HepG2 (cell line): ENCODE data around the gene ING5. TPM values are rescaled to one million over a fixed set of nuclear protein-coding genes. Genes with fewer than 3 reads are reported as not detected.

Source experiments
- GATAD1 ChIP-seq: IDR thresholded peaks from 2 replicates; pipeline ENCODE4 v1.6.1; 2016; ENCODE audit warnings: missing genetic modification reagents, missing compliant biosample characterization
- HNRNPH1 ChIP-seq: fragments of 200-400 bp; formaldehyde crosslinking; optimal IDR thresholded peaks from 2 replicates; pipeline ENCODE3; 2017; ENCODE audit warnings: mild to moderate bottlenecking, low read depth, low read length
- HOXA3 ChIP-seq: sonication (generic); formaldehyde crosslinking; IDR thresholded peaks from 2 replicates; pipeline ENCODE4 v1.5.0; 2020; ENCODE audit warnings: missing genetic modification reagents
- MED8 ChIP-seq: sonication (generic); formaldehyde crosslinking; IDR thresholded peaks from 2 replicates; pipeline ENCODE4 v1.8.1; 2023; ENCODE audit warnings: mild to moderate bottlenecking, missing genetic modification reagents; ENCODE audit not compliant: insufficient replicate concordance
- MTF2 ChIP-seq: sonication (generic); formaldehyde crosslinking; IDR thresholded peaks from 2 replicates; pipeline ENCODE4 v1.5.0; 2020; ENCODE audit warnings: missing genetic modification reagents, borderline replicate concordance
- PAWR ChIP-seq: sonication (generic); formaldehyde crosslinking; IDR thresholded peaks from 2 replicates; pipeline ENCODE4 v1.4.0; 2020; ENCODE audit warnings: missing genetic modification reagents, mild to moderate bottlenecking, borderline replicate concordance
- SALL1 ChIP-seq: sonication (generic); formaldehyde crosslinking; IDR thresholded peaks from 2 replicates; pipeline ENCODE4 v1.8.0; 2022; ENCODE audit warnings: mild to moderate bottlenecking, missing genetic modification reagents
- SMC3 ChIP-seq: IDR thresholded peaks from 2 replicates; pipeline ENCODE4 v1.6.1; 2011; ENCODE audit warnings: low read length, improper control_type of control experiment
- TBP ChIP-seq: sonication (generic); formaldehyde crosslinking; IDR thresholded peaks from 2 replicates; pipeline ENCODE4 v1.5.0; 2020; ENCODE audit warnings: missing genetic modification reagents
- ZNF24 ChIP-seq: fragments of 450-650 bp; IDR thresholded peaks from 2 replicates; pipeline ENCODE4 v1.6.1; 2017; ENCODE audit warnings: antibody characterized with exemption, mild to moderate bottlenecking
- ZNF558 ChIP-seq: sonication (generic); formaldehyde crosslinking; IDR thresholded peaks from 2 replicates; pipeline ENCODE4 v1.9.0; 2022; ENCODE audit warnings: mild to moderate bottlenecking, missing genetic modification reagents, borderline replicate concordance
- ZNF879 ChIP-seq: sonication (generic); formaldehyde crosslinking; IDR thresholded peaks from 2 replicates; pipeline ENCODE4 v1.8.1; 2023; ENCODE audit warnings: missing genetic modification reagents
- ZZZ3 ChIP-seq: sonication (generic); formaldehyde crosslinking; IDR thresholded peaks from 2 replicates; pipeline ENCODE4 v1.4.0; 2020; ENCODE audit warnings: missing genetic modification reagents, mild to moderate bottlenecking, borderline replicate concordance
- polyA plus RNA-seq, 8 experiments: library from polyadenylated mRNA; depleted of rRNA in 3 of 8; stranded (reverse) in 7 of 8; unstranded in 1 of 8; fragments of >200 nt; fragmentation: Illumina TruSeq in 4 of 8; extraction: Trizol in 4 of 8; gene quantifications; 2 replicates each; pipeline versions ENCODE4 v1.2.1 to v1.2.3, GENCODE V29; 2011 to 2016; ENCODE audit warnings: low read depth in 4 of 8, missing spikeins in 1 of 8, mixed read lengths in 1 of 8; ENCODE audit not compliant: insufficient read depth in 1 of 8
- total RNA-seq, 5 experiments: library from RNA; depleted of rRNA; stranded (reverse); fragments of >200 nt; fragmentation: Illumina TruSeq; extraction: Trizol; gene quantifications; 2 replicates each; pipeline ENCODE4 v1.2.3, GENCODE V29; 2016; ENCODE audit warnings: low read depth in 1 of 5
- TF ChIP-seq, protein P1 (sequence below): sonication (generic); formaldehyde crosslinking; conservative IDR thresholded peaks from 2 replicates; pipeline ENCODE4 v1.4.0; 2020; ENCODE audit warnings: missing genetic modification reagents
- TF ChIP-seq, protein P2 (sequence below): IDR thresholded peaks from 2 replicates; pipeline ENCODE4 v1.6.1; 2016; ENCODE audit warnings: mild to moderate bottlenecking, missing biosample characterization, missing genetic modification reagents
- TF ChIP-seq, protein P3 (sequence below): sonication (generic); formaldehyde crosslinking; IDR thresholded peaks from 2 replicates; pipeline ENCODE4 v1.5.0; 2020; ENCODE audit warnings: mild to moderate bottlenecking, missing genetic modification reagents
- TF ChIP-seq, protein P4 (sequence below): sonication (generic); formaldehyde crosslinking; IDR thresholded peaks from 2 replicates; pipeline ENCODE4 v1.4.0; 2020; ENCODE audit warnings: missing genetic modification reagents
- TF ChIP-seq, protein P5 (sequence below): sonication (generic); formaldehyde crosslinking; IDR thresholded peaks from 2 replicates; pipeline ENCODE4 v1.8.0; 2022; ENCODE audit warnings: low read depth, missing genetic modification reagents
- TF ChIP-seq, protein P6 (sequence below): IDR thresholded peaks from 2 replicates; pipeline ENCODE4 v1.6.1; 2016; ENCODE audit warnings: low read depth

ING5 gene
- total and polyA plus RNA-seq, 2 of the 13 experiments (the other 11 are each of a cell fraction or from before 2014, with no cell fraction given): 61.9 to 71.9 TPM

DNA sequence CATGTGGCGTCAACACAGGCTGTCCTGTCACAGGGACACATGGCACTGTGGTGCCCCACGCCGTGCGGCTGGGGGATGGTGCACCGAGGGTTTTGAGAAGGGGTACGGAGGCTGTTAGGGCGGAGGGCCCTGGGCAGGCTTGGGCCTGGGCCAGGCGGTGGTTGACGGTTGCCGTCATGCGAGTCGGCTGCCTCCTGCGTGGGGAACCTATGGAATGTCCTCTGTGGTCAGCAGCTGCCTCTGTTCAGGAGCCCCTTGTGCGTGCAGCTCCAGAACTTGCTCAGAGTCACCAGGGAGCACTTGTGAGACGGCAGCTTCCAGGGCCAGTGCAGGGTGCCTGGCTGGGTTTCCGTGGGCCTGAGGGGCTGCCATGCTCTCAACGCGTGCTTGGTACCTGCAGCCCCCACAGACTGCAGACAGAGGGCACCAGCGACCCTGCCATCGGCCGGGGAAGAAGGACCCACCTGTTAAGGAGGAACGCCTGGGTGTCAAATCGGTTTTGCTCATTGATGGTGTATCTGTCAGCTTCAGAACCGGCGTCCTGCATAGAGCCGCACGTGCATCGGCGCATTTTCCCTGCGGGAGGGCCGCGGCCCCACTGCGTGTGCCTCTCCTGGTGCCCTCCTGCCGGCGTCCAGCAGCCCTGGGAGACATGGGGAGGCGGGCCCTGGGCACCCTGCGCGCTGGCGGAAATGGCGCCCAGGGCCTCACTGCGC, 22.6 kb downstream of the ING5 start (continued):
- peak; percentile 52 for TF ChIP-seq SMC3
- TF ChIP-seq ZNF879 (CRISPR knock-in tag): no peak
- TF ChIP-seq, protein P1, sequence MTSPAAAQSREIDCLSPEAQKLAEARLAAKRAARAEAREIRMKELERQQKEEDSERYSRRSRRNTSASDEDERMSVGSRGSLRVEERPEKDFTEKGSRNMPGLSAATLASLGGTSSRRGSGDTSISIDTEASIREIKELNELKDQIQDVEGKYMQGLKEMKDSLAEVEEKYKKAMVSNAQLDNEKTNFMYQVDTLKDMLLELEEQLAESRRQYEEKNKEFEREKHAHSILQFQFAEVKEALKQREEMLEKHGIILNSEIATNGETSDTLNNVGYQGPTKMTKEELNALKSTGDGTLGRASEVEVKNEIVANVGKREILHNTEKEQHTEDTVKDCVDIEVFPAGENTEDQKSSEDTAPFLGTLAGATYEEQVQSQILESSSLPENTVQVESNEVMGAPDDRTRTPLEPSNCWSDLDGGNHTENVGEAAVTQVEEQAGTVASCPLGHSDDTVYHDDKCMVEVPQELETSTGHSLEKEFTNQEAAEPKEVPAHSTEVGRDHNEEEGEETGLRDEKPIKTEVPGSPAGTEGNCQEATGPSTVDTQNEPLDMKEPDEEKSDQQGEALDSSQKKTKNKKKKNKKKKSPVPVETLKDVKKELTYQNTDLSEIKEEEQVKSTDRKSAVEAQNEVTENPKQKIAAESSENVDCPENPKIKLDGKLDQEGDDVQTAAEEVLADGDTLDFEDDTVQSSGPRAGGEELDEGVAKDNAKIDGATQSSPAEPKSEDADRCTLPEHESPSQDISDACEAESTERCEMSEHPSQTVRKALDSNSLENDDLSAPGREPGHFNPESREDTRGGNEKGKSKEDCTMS (CRISPR knock-in tag): no peak
- no peak for TF ChIP-seq MTF2 (CRISPR knock-in tag)
- TF ChIP-seq MED8 (CRISPR knock-in tag): no peak
- TF ChIP-seq, protein P2, sequence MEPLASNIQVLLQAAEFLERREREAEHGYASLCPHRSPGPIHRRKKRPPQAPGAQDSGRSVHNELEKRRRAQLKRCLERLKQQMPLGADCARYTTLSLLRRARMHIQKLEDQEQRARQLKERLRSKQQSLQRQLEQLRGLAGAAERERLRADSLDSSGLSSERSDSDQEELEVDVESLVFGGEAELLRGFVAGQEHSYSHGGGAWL: no peak
- peak; percentile 40; the same call in 1 of the 2 replicates for TF ChIP-seq GATAD1 (CRISPR knock-in tag)
- TF ChIP-seq ZNF558 (CRISPR knock-in tag): no peak
- TF ChIP-seq, protein P3, sequence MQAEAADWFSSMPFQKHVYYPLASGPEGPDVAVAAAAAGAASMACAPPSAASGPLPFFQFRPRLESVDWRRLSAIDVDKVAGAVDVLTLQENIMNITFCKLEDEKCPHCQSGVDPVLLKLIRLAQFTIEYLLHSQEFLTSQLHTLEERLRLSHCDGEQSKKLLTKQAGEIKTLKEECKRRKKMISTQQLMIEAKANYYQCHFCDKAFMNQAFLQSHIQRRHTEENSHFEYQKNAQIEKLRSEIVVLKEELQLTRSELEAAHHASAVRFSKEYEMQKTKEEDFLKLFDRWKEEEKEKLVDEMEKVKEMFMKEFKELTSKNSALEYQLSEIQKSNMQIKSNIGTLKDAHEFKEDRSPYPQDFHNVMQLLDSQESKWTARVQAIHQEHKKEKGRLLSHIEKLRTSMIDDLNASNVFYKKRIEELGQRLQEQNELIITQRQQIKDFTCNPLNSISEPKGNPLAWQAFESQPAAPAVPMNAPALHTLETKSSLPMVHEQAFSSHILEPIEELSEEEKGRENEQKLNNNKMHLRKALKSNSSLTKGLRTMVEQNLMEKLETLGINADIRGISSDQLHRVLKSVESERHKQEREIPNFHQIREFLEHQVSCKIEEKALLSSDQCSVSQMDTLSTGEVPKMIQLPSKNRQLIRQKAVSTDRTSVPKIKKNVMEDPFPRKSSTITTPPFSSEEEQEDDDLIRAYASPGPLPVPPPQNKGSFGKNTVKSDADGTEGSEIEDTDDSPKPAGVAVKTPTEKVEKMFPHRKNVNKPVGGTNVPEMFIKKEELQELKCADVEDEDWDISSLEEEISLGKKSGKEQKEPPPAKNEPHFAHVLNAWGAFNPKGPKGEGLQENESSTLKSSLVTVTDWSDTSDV (CRISPR knock-in tag): 0 out of 2 replicates have a peak, but pooled peaks have one; percentile 27
- TF ChIP-seq TBP (CRISPR knock-in tag): no peak
- TF ChIP-seq ZNF24: no peak
- no peak for TF ChIP-seq PAWR
- TF ChIP-seq ZZZ3 (CRISPR knock-in tag): no peak
- TF ChIP-seq HOXA3: 0 out of 2 replicates have a peak, but pooled peaks have one; percentile 25
- no peak for TF ChIP-seq HNRNPH1
- TF ChIP-seq, protein P4, sequence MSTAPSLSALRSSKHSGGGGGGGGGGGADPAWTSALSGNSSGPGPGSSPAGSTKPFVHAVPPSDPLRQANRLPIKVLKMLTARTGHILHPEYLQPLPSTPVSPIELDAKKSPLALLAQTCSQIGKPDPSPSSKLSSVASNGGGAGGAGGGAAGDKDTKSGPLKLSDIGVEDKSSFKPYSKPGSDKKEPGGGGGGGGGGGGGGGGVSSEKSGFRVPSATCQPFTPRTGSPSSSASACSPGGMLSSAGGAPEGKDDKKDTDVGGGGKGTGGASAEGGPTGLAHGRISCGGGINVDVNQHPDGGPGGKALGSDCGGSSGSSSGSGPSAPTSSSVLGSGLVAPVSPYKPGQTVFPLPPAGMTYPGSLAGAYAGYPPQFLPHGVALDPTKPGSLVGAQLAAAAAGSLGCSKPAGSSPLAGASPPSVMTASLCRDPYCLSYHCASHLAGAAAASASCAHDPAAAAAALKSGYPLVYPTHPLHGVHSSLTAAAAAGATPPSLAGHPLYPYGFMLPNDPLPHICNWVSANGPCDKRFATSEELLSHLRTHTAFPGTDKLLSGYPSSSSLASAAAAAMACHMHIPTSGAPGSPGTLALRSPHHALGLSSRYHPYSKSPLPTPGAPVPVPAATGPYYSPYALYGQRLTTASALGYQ (CRISPR knock-in tag): no peak
- peak; percentile 15; the same call in 1 of the 2 replicates for TF ChIP-seq SALL1 (CRISPR knock-in tag)
- TF ChIP-seq, protein P5, sequence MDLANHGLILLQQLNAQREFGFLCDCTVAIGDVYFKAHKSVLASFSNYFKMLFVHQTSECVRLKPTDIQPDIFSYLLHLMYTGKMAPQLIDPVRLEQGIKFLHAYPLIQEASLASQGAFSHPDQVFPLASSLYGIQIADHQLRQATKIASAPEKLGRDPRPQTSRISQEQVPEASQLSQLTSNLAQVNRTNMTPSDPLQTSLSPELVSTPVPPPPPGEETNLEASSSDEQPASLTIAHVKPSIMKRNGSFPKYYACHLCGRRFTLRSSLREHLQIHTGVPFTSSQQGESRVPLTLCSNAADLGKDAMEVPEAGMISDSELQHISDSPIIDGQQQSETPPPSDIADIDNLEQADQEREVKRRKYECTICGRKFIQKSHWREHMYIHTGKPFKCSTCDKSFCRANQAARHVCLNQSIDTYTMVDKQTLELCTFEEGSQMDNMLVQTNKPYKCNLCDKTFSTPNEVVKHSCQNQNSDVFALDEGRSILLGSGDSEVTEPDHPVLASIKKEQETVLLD (CRISPR knock-in tag): no peak
- TF ChIP-seq, protein P6, sequence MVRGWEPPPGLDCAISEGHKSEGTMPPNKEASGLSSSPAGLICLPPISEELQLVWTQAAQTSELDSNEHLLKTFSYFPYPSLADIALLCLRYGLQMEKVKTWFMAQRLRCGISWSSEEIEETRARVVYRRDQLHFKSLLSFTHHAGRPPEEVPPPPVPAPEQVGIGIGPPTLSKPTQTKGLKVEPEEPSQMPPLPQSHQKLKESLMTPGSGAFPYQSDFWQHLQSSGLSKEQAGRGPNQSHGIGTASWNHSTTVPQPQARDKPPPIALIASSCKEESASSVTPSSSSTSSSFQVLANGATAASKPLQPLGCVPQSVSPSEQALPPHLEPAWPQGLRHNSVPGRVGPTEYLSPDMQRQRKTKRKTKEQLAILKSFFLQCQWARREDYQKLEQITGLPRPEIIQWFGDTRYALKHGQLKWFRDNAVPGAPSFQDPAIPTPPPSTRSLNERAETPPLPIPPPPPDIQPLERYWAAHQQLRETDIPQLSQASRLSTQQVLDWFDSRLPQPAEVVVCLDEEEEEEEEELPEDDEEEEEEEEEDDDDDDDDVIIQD (CRISPR knock-in tag): no peak
